ENCODE measurements around the gene GLRA3. TPM values are rescaled to one million over a fixed set of nuclear protein-coding genes. Genes with fewer than 3 reads are reported as not detected.

Gene GLRA3
- total RNA-seq, 1 donor from 2014 or later = not detected

Other genes starting within 250 kb of the GLRA3 start
- not detected in 2 replicates for gene ADAM29, start 89.1 kb upstream of the GLRA3 start, total RNA-seq

All from osteocyte (in vitro differentiated cells).